Stimulated activated CD8-positive, alpha-beta memory T cell treated with anti-CD3 and anti-CD28 coated beads, Interleukin-15, amount 100 ng/mL, for 1 hour (primary cell): Measurements from ENCODE around the gene RASA1.

Source experiments
- DNase-seq: peaks from one replicate; pipeline ENCODE4 v3.0.0-alpha.2; 2020; ENCODE audit warnings: low read depth

The RASA1 gene

GRCh38 chr5:87403899-87404298 lies 136.2 kb downstream of the RASA1 start:
- no peak for DNase-seq

GRCh38 chr5:87404359-87404758 lies 136.7 kb downstream of the RASA1 start:
- DNase-seq, result no peak

GRCh38 chr5:87405472-87406155 lies 137.9 kb downstream of the RASA1 start:
- no peak for DNase-seq

- no peak for DNase-seq
Measured at GRCh38 chr5:87408204-87408603, 140.5 kb downstream of the RASA1 start.

GRCh38 chr5:87410931-87411330 lies 143.2 kb downstream of the RASA1 start:
- no peak for DNase-seq

GRCh38 chr5:87411586-87411972 lies 143.9 kb downstream of the RASA1 start:
- no peak for DNase-seq

- peak; percentile 6 for DNase-seq
Measured at GRCh38 chr5:87411973-87412629, 144.4 kb downstream of the RASA1 start.

GRCh38 chr5:87412630-87413342 lies 145.1 kb downstream of the RASA1 start, which contains the start of gene CCNH:
Gene CCNH (minus strand): TSS chr5:87412930. CDS start chr5:87412794, 136 bp downstream.
- peak; percentile 92 for DNase-seq

GRCh38 chr5:87413343-87413645 lies 145.6 kb downstream of the RASA1 start:
- DNase-seq, result no peak

- no peak for DNase-seq
Measured at GRCh38 chr5:87418506-87418905, 150.8 kb downstream of the RASA1 start.

- DNase-seq, result no peak
Measured at GRCh38 chr5:87421307-87421706, 153.6 kb downstream of the RASA1 start.

- DNase-seq, result no peak
Measured at GRCh38 chr5:87423755-87424154, 156.1 kb downstream of the RASA1 start.

GRCh38 chr5:87430863-87431457 lies 163.3 kb downstream of the RASA1 start:
- DNase-seq, result no peak

GRCh38 chr5:87432460-87432859 lies 164.8 kb downstream of the RASA1 start:
- no peak for DNase-seq

GRCh38 chr5:87433945-87434344 lies 166.3 kb downstream of the RASA1 start:
- no peak for DNase-seq

GRCh38 chr5:87434461-87434860 lies 166.8 kb downstream of the RASA1 start:
- DNase-seq, result no peak

GRCh38 chr5:87435144-87435694 lies 167.5 kb downstream of the RASA1 start:
- DNase-seq, result no peak

GRCh38 chr5:87437724-87438123 lies 170.0 kb downstream of the RASA1 start:
- DNase-seq, result no peak

- DNase-seq, result no peak
Measured at GRCh38 chr5:87438231-87438630, 170.5 kb downstream of the RASA1 start.
